Stimulated activated CD4-positive, alpha-beta T cell treated with anti-CD3 and anti-CD28 coated beads, Interleukin-4, amount 100 ng/mL, for 48 hours (primary cell): ENCODE data around the gene LSM3.

Experiments used
- DNase-seq, 2 donors: peaks; one replicate each; pipeline ENCODE4 v3.0.0-alpha.2; 2020; ENCODE audit warnings: low read depth in 2 of 2

The LSM3 gene

GRCh38 chr3:14240366-14240765 lies 61.7 kb downstream of the LSM3 start:
- DNase-seq = no peak

- no peak for DNase-seq
Measured at GRCh38 chr3:14241716-14242115, 63.1 kb downstream of the LSM3 start.

- no peak for DNase-seq
Measured at GRCh38 chr3:14242490-14243311, 64.1 kb downstream of the LSM3 start.

- DNase-seq = no peak
Measured at GRCh38 chr3:14243782-14244181, 65.2 kb downstream of the LSM3 start.

- DNase-seq = no peak
Measured at GRCh38 chr3:14244521-14245247, 66.1 kb downstream of the LSM3 start.

GRCh38 chr3:14245248-14245639 lies 66.6 kb downstream of the LSM3 start:
- no peak for DNase-seq

GRCh38 chr3:14245822-14246221 lies 67.2 kb downstream of the LSM3 start:
- no peak for DNase-seq

GRCh38 chr3:14246414-14246813 lies 67.8 kb downstream of the LSM3 start:
- no peak for DNase-seq

- no peak for DNase-seq
Measured at GRCh38 chr3:14248477-14248848, 69.8 kb downstream of the LSM3 start.

GRCh38 chr3:14248849-14249523 lies 70.4 kb downstream of the LSM3 start:
- DNase-seq = no peak
